Measurements from ENCODE around the gene TP53I11.

DNA sequence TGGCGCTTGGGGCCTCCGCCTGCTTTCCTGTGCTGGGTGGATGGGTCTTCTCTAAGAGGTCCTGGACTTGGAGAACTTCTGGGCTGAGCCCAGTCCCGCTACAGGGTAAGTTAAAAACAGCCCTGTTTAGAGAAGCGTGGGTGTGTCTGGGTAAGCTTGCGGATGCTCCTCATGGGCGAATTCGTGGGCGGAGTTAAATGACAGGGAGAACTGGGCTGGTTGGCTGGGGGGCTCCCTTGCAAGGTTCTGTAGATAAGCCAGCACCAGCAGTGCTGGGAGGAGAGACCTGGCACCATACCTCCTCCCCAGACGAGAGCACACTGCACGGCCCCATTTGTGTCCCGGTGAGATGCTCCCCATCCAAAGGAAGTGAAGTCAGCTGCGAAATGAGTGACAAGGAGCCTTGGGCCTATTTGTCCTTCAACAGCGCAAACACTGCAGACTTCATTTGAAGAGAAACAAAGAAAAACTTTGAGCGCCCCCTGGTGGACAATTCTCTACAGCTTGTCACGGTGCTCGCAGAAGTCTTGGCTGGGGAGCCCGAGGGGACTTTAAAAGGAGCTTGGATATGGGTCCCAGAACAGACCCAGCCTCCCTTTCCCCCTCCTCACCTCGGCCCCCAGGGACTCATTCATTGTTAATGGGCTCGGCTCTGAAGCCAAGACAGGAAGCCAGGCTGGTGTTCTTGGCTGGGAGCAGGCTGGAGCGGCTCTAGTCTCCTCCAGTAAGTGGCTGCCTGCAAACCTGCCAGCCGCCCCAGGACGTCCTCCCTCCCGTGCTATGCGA, 39.5 kb downstream of the TP53I11 start:
- TF ChIP-seq, protein P1, sequence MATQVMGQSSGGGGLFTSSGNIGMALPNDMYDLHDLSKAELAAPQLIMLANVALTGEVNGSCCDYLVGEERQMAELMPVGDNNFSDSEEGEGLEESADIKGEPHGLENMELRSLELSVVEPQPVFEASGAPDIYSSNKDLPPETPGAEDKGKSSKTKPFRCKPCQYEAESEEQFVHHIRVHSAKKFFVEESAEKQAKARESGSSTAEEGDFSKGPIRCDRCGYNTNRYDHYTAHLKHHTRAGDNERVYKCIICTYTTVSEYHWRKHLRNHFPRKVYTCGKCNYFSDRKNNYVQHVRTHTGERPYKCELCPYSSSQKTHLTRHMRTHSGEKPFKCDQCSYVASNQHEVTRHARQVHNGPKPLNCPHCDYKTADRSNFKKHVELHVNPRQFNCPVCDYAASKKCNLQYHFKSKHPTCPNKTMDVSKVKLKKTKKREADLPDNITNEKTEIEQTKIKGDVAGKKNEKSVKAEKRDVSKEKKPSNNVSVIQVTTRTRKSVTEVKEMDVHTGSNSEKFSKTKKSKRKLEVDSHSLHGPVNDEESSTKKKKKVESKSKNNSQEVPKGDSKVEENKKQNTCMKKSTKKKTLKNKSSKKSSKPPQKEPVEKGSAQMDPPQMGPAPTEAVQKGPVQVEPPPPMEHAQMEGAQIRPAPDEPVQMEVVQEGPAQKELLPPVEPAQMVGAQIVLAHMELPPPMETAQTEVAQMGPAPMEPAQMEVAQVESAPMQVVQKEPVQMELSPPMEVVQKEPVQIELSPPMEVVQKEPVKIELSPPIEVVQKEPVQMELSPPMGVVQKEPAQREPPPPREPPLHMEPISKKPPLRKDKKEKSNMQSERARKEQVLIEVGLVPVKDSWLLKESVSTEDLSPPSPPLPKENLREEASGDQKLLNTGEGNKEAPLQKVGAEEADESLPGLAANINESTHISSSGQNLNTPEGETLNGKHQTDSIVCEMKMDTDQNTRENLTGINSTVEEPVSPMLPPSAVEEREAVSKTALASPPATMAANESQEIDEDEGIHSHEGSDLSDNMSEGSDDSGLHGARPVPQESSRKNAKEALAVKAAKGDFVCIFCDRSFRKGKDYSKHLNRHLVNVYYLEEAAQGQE (IDR thresholded peaks at IDR 0.05; ENCODE audit: low read depth), result no peak
- TF ChIP-seq YY1 (IDR thresholded peaks at IDR 0.05; ENCODE audit: low read depth) (no peak), TEAD4 (IDR thresholded peaks at IDR 0.05) (no peak), TCF12 (IDR thresholded peaks at IDR 0.05; ENCODE audit: low read depth) (no peak), FOXM1 (IDR thresholded peaks at IDR 0.05; ENCODE audit: borderline replicate concordance, low read depth) (no peak), TAF1 (IDR thresholded peaks at IDR 0.05; ENCODE audit: low read depth) (no peak), EP300 (IDR thresholded peaks at IDR 0.05; ENCODE audit: borderline replicate concordance) (no peak)
- TF ChIP-seq, protein P2, sequence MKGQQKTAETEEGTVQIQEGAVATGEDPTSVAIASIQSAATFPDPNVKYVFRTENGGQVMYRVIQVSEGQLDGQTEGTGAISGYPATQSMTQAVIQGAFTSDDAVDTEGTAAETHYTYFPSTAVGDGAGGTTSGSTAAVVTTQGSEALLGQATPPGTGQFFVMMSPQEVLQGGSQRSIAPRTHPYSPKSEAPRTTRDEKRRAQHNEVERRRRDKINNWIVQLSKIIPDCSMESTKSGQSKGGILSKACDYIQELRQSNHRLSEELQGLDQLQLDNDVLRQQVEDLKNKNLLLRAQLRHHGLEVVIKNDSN (IDR thresholded peaks at IDR 0.05), result no peak

Data from Ishikawa (cell line).